HS-27A (cell line): ENCODE measurements around the gene MED28.
A peak's percentile ranks its signal among the peaks of the same experiment; 100 is the strongest.
"Not testable (repeated sequence)": the region's sequence is repeated elsewhere in the genome, so short reads cannot be mapped to it uniquely, and the experiment has no call there.

Experiments used
- DNase-seq: peaks from one replicate; pipeline ENCODE4 v3.0.0-alpha.2; 2012; ENCODE audit warnings: low read depth, missing footprints

MED28 gene

GRCh38 chr4:17614416-17615299 lies at the start of gene MED28:
MED28 (plus strand) TSS chr4:17614641; CDS start chr4:17614655, 14 bp downstream.
- DNase-seq: peak; percentile 86

GRCh38 chr4:17565846-17566245 lies 48.6 kb upstream of the MED28 start:
- DNase-seq: no peak

- DNase-seq: no peak
These were observed 47.2 kb upstream of the MED28 start for GRCh38 chr4:17567271-17567670.

- no peak for DNase-seq
These were observed 40.2 kb upstream of the MED28 start for GRCh38 chr4:17574206-17574605.

- not testable (repeated sequence) for DNase-seq
These were observed 39.3 kb upstream of the MED28 start for GRCh38 chr4:17575177-17575576.

GRCh38 chr4:17576932-17577664 lies 37.3 kb upstream of the MED28 start, which contains the start of gene LAP3:
LAP3 (plus strand) TSS chr4:17577198; CDS start chr4:17577466, 268 bp downstream.
- peak; percentile 72 for DNase-seq

- DNase-seq: no peak
These were observed 36.6 kb upstream of the MED28 start for GRCh38 chr4:17577665-17578481.

GRCh38 chr4:17578482-17578891 lies 36.0 kb upstream of the MED28 start:
- no peak for DNase-seq

GRCh38 chr4:17580969-17581368 lies 33.5 kb upstream of the MED28 start:
- no peak for DNase-seq

GRCh38 chr4:17583276-17583675 lies 31.2 kb upstream of the MED28 start:
- DNase-seq: no peak

- no peak for DNase-seq
These were observed 30.5 kb upstream of the MED28 start for GRCh38 chr4:17583941-17584340.

GRCh38 chr4:17584521-17585213 lies 29.8 kb upstream of the MED28 start:
- no peak for DNase-seq

GRCh38 chr4:17587094-17587822 lies 27.2 kb upstream of the MED28 start:
- DNase-seq: no peak

- DNase-seq: no peak
These were observed 25.1 kb upstream of the MED28 start for GRCh38 chr4:17589355-17589754.

GRCh38 chr4:17595471-17596005 lies 18.9 kb upstream of the MED28 start:
- no peak for DNase-seq

GRCh38 chr4:17597517-17597916 lies 16.9 kb upstream of the MED28 start:
- no peak for DNase-seq

GRCh38 chr4:17599826-17600225 lies 14.6 kb upstream of the MED28 start:
- DNase-seq: no peak

- DNase-seq: no peak
These were observed 9.2 kb upstream of the MED28 start for GRCh38 chr4:17605236-17605635.

- DNase-seq: no peak
These were observed 553 bp upstream of the MED28 start for GRCh38 chr4:17613761-17614415.

GRCh38 chr4:17616283-17616682 lies 1.8 kb downstream of the MED28 start:
- no peak for DNase-seq
